H1 (cell line): ENCODE results near the gene AAR2. TPM values are rescaled to one million over a fixed set of nuclear protein-coding genes. Genes with fewer than 3 reads are reported as not detected.

ENCODE experiments used
- CTCF ChIA-PET: fragments of 300-600 bp; sonication (Branson Sonifier 250); formaldehyde crosslinking; loops from one replicate; lab custom pipeline; 2021; ENCODE audit not compliant: partially characterized antibody; lab: Charles Lee
- POLR2A ChIA-PET: fragments of 300-600 bp; sonication (Branson Sonifier 250); formaldehyde crosslinking; loops from one replicate; lab custom pipeline; 2021; ENCODE audit warnings: inconsistent platforms; ENCODE audit not compliant: partially characterized antibody; lab: Charles Lee
- DNase-seq, 2 experiments: peaks; one replicate each; pipeline versions ENCODE4 v3.0.0 to v3.0.0-alpha.2; 2010 to 2022; ENCODE audit warnings: low spot score in 2 of 2, low read depth in 1 of 2, mixed read lengths in 1 of 2
- FAIRE-seq: peaks from 2 replicates; lab custom pipeline; 2011; peaks lifted over from hg19 to GRCh38; lab: Jason Lieb, UNC
- H2AFZ ChIP-seq: 2 replicates; pipeline ENCODE4 v1.8.1; 2012; ENCODE audit warnings: low read length, inconsistent platforms
- H2AK5ac ChIP-seq: 2 replicates; pipeline ENCODE4 v1.6.1; 2013; ENCODE audit warnings: low read depth, low read length
- H2BK120ac ChIP-seq: replicated peaks from 2 replicates; pipeline ENCODE3; 2013; ENCODE audit warnings: low read depth, low read length, inconsistent platforms
- H2BK12ac ChIP-seq: 2 replicates; pipeline ENCODE4 v1.6.1; 2013; ENCODE audit warnings: low read depth, low read length
- H2BK15ac ChIP-seq: 2 replicates; pipeline ENCODE4 v1.6.1; 2013; ENCODE audit warnings: low read length
- H2BK20ac ChIP-seq: 2 replicates; pipeline ENCODE4 v1.6.1; 2013; ENCODE audit warnings: low read length
- H2BK5ac ChIP-seq: 2 replicates; pipeline ENCODE4 v1.6.1; 2013; ENCODE audit warnings: low read depth, low read length
- H3K14ac ChIP-seq: 2 replicates; pipeline ENCODE4 v1.6.1; 2013; ENCODE audit warnings: inconsistent platforms; ENCODE audit not compliant: insufficient read length
- H3K18ac ChIP-seq: 2 replicates; pipeline ENCODE4 v1.6.1; 2013; ENCODE audit warnings: low read length; ENCODE audit errors: extremely low read depth
- H3K23ac ChIP-seq: 2 replicates; pipeline ENCODE4 v1.6.1; 2013; ENCODE audit warnings: inconsistent platforms; ENCODE audit not compliant: insufficient read length
- H3K23me2 ChIP-seq: 2 replicates; pipeline ENCODE4 v1.6.1; 2013; ENCODE audit warnings: low read depth, low read length
- H3K27ac ChIP-seq: 2 replicates; pipeline ENCODE4 v1.6.1; 2011; ENCODE audit warnings: low read depth, low read length, inconsistent platforms
- H3K27me3 ChIP-seq, 4 experiments: replicated peaks in 1 of 4; 1 replicate in 1 of 4; 2 replicates in 3 of 4; pipeline versions ENCODE4 v1.6.1 to v1.8.1; 2011 to 2013; ENCODE audit warnings: low read length in 3 of 4, mild to moderate bottlenecking in 3 of 4, inconsistent platforms in 2 of 4, mixed read lengths in 2 of 4, moderate library complexity in 1 of 4; ENCODE audit not compliant: control insufficient read depth in 3 of 4, insufficient read depth in 3 of 4; ENCODE audit errors: extremely low read depth in 1 of 4
- H3K36me3 ChIP-seq, 4 experiments: 2 replicates each; pipeline versions ENCODE4 v1.6.1 to v1.8.1; 2011 to 2013; ENCODE audit warnings: mild to moderate bottlenecking in 4 of 4, low read length in 3 of 4, moderate library complexity in 2 of 4, control low read depth in 1 of 4, inconsistent platforms in 1 of 4; ENCODE audit not compliant: insufficient read depth in 4 of 4, control insufficient read depth in 2 of 4
- H3K4ac ChIP-seq: replicated peaks from 2 replicates; pipeline ENCODE3; 2013; ENCODE audit warnings: low read length, low read depth, mixed read lengths, inconsistent platforms; ENCODE audit not compliant: insufficient read length
- H3K4me1 ChIP-seq, 4 experiments: replicated peaks in 1 of 4; 1 replicate in 1 of 4; 2 replicates in 3 of 4; pipeline versions ENCODE4 v1.6.1 to v1.8.1; 2011 to 2013; ENCODE audit warnings: low read length in 3 of 4, inconsistent platforms in 2 of 4, mixed read lengths in 1 of 4; ENCODE audit not compliant: insufficient read depth in 4 of 4, control insufficient read depth in 3 of 4
- H3K4me2 ChIP-seq, 2 experiments: 2 replicates each; pipeline versions ENCODE4 v1.6.1 to v1.8.1; 2011 to 2013; ENCODE audit warnings: low read depth in 2 of 2, low read length in 2 of 2, control low read depth in 1 of 2, inconsistent platforms in 1 of 2, mild to moderate bottlenecking in 1 of 2; ENCODE audit not compliant: insufficient read depth in 1 of 2
- H3K4me3 ChIP-seq, 4 experiments: fragments of 200-600, 300-600 bp in 1 of 4; sonication (generic), shearing (Covaris generic), sonication (Bioruptor Twin) in 1 of 4; 2 replicates each; pipeline versions ENCODE4 v1.5.1 to v1.8.1; 2011 to 2016; ENCODE audit warnings: low read length in 4 of 4, low read depth in 3 of 4, control low read depth in 2 of 4, inconsistent platforms in 2 of 4, mild to moderate bottlenecking in 2 of 4, mixed read lengths in 1 of 4, moderate library complexity in 1 of 4; ENCODE audit not compliant: insufficient read depth in 2 of 4; ENCODE audit errors: extremely low read depth in 1 of 4
- H3K56ac ChIP-seq: replicated peaks from 2 replicates; pipeline ENCODE3; 2013; ENCODE audit warnings: low read depth, mild to moderate bottlenecking, mixed read lengths, low read length, inconsistent platforms; ENCODE audit not compliant: insufficient read length
- H3K79me1 ChIP-seq: 2 replicates; pipeline ENCODE4 v1.6.1; 2013; ENCODE audit warnings: low read depth, low read length, control low read depth
- H3K79me2 ChIP-seq, 2 experiments: 2 replicates each; pipeline versions ENCODE4 v1.6.1 to v1.8.1; 2012 to 2013; ENCODE audit warnings: low read length in 2 of 2, mild to moderate bottlenecking in 2 of 2, inconsistent platforms in 1 of 2; ENCODE audit not compliant: insufficient read depth in 2 of 2, control insufficient read depth in 1 of 2
- H3K9ac ChIP-seq, 4 experiments: replicated peaks in 1 of 4; 1 replicate in 1 of 4; 2 replicates in 3 of 4; pipeline versions ENCODE4 v1.6.1 to v1.8.1; 2011 to 2013; ENCODE audit warnings: low read depth in 3 of 4, low read length in 3 of 4, control low read depth in 2 of 4, mild to moderate bottlenecking in 2 of 4, moderate library complexity in 2 of 4, inconsistent platforms in 1 of 4; ENCODE audit errors: extremely low read depth in 1 of 4
- H3K9me3 ChIP-seq, 2 experiments: 2 replicates each; pipeline versions ENCODE4 v1.6.1 to v1.8.1; 2012 to 2013; ENCODE audit warnings: mild to moderate bottlenecking in 2 of 2, moderate library complexity in 2 of 2, control low read depth in 1 of 2, inconsistent platforms in 1 of 2, low read depth in 1 of 2, low read length in 1 of 2, mixed read lengths in 1 of 2; ENCODE audit not compliant: insufficient read depth in 2 of 2
- H4K20me1 ChIP-seq, 2 experiments: replicated peaks in 1 of 2; 2 replicates each; pipeline versions ENCODE3 to v1.8.1; 2011 to 2013; ENCODE audit warnings: inconsistent platforms in 2 of 2, low read length in 2 of 2, mild to moderate bottlenecking in 1 of 2; ENCODE audit not compliant: insufficient read depth in 2 of 2, control insufficient read depth in 1 of 2
- H4K5ac ChIP-seq: 2 replicates; pipeline ENCODE4 v1.6.1; 2013; ENCODE audit warnings: low read length, low read depth, mixed read lengths, inconsistent platforms; ENCODE audit not compliant: insufficient read length
- H4K8ac ChIP-seq: 2 replicates; pipeline ENCODE4 v1.8.0; 2013; ENCODE audit warnings: mild to moderate bottlenecking, moderate library complexity, low read length, inconsistent platforms; ENCODE audit not compliant: insufficient read depth; ENCODE audit errors: extremely low read depth
- H4K91ac ChIP-seq: replicated peaks from 2 replicates; pipeline ENCODE3; 2013; ENCODE audit warnings: low read length, mixed read lengths, inconsistent platforms; ENCODE audit not compliant: insufficient read length
- ASH2L ChIP-seq: fragments of 200-600, 300-600 bp; sonication (generic); IDR thresholded peaks from one replicate; pipeline ENCODE4 v1.7.1; 2017; ENCODE audit warnings: low read length
- BRCA1 ChIP-seq: IDR thresholded peaks from 2 replicates; pipeline ENCODE4 v1.6.1; 2012; ENCODE audit warnings: low read depth, low read length, improper control_type of control experiment
- CBX5 ChIP-seq: fragments of 300-800, 300-1000 bp; sonication (generic); IDR thresholded peaks from 2 replicates; pipeline ENCODE4 v1.7.1; 2016; ENCODE audit warnings: antibody characterized with exemption, low read length, low read depth
- CBX8 ChIP-seq: fragments of 300-800, 300-1000 bp; sonication (generic); IDR thresholded peaks from 2 replicates; pipeline ENCODE4 v1.7.1; 2016; ENCODE audit warnings: low read depth, low read length, borderline replicate concordance
- CHD1 ChIP-seq: IDR thresholded peaks from 2 replicates; pipeline ENCODE4 v1.6.1; 2012; ENCODE audit warnings: low read depth, low read length, improper control_type of control experiment
- CHD2 ChIP-seq: IDR thresholded peaks from 2 replicates; pipeline ENCODE4 v1.6.1; 2012; ENCODE audit warnings: low read length, improper control_type of control experiment
- EZH2 ChIP-seq: fragments of 200-600 bp; sonication (generic); IDR thresholded peaks from 2 replicates; pipeline ENCODE4 v1.7.1; 2012; ENCODE audit warnings: low read depth, mild to moderate bottlenecking, moderate library complexity, low read length, inconsistent platforms; ENCODE audit not compliant: severe bottlenecking
- GTF2F1 ChIP-seq: IDR thresholded peaks from 2 replicates; pipeline ENCODE4 v1.6.1; 2012; ENCODE audit warnings: low read depth, low read length, improper control_type of control experiment, borderline replicate concordance
- HDAC2 ChIP-seq, 2 experiments: fragments of 300-600 bp in 1 of 2; sonication (generic) in 1 of 2; IDR thresholded peaks; 2 replicates each; pipeline ENCODE4 v1.6.1; 2011 to 2012; ENCODE audit warnings: low read depth in 2 of 2, low read length in 2 of 2, mild to moderate bottlenecking in 2 of 2, moderate library complexity in 2 of 2, borderline replicate concordance in 1 of 2, inconsistent platforms in 1 of 2
- JUND ChIP-seq: IDR thresholded peaks from 2 replicates; pipeline ENCODE4 v1.6.1; 2011; ENCODE audit warnings: mild to moderate bottlenecking, improper control_type of control experiment, low read length
- KDM4A ChIP-seq: IDR thresholded peaks from one replicate; pipeline ENCODE4 v1.7.1; 2012; ENCODE audit warnings: low read depth, mild to moderate bottlenecking, moderate library complexity, low read length, inconsistent platforms; ENCODE audit not compliant: severe bottlenecking
- NRF1 ChIP-seq: IDR thresholded peaks from 2 replicates; pipeline ENCODE4 v1.6.1; 2011; ENCODE audit warnings: mild to moderate bottlenecking, low read depth, low read length, improper control_type of control experiment
- PHF8 ChIP-seq: fragments of 200-600 bp; sonication (generic); conservative IDR thresholded peaks from 2 replicates; pipeline ENCODE4 v1.7.1; 2012; ENCODE audit warnings: low read depth, mild to moderate bottlenecking, inconsistent platforms, low read length, moderate library complexity
- POLR2A ChIP-seq, 2 experiments: IDR thresholded peaks; 1 replicate in 1 of 2; 2 replicates in 1 of 2; pipeline ENCODE4 v1.6.1; 2011; ENCODE audit warnings: low read depth in 2 of 2, low read length in 2 of 2, mild to moderate bottlenecking in 2 of 2; ENCODE audit errors: control extremely low read depth in 1 of 2
- SP2 ChIP-seq: IDR thresholded peaks from 2 replicates; pipeline ENCODE4 v1.6.1; 2012; ENCODE audit warnings: mild to moderate bottlenecking, low read length, inconsistent platforms
- TBP ChIP-seq: IDR thresholded peaks from 2 replicates; pipeline ENCODE4 v1.6.1; 2011; ENCODE audit warnings: low read depth, low read length, improper control_type of control experiment
- WGBS, 2 experiments: shearing (Covaris generic) in 1 of 2; methylation state at CpG; one replicate each; pipeline versions ENCODE4 v1.1.6 to v1.1.7; 2013 to 2015; ENCODE audit warnings: low lambda C conversion rate in 2 of 2, mixed read lengths in 2 of 2, inconsistent platforms in 1 of 2, low coverage in 1 of 2, missing lambda C conversion rate in 1 of 2; ENCODE audit not compliant: insufficient replicate concordance in 2 of 2, insufficient coverage in 1 of 2, insufficient read length in 1 of 2; ENCODE audit errors: extremely low coverage in 1 of 2, missing lambda C conversion rate in 1 of 2; 5-methylcytosine and 5-hydroxymethylcytosine counted together
- polyA plus RNA-seq, 7 experiments: library from polyadenylated mRNA; depleted of rRNA in 3 of 7; stranded (reverse) in 5 of 7; unstranded in 2 of 7; fragments of >200 nt in 5 of 7; fragments of 200-250 nt in 2 of 7; gene quantifications; 1 replicate in 5 of 7; 2 replicates in 1 of 7; 4 replicates in 1 of 7; pipeline versions ENCODE4 v1.2.1 to v1.2.3, GENCODE V29; 2011 to 2013; ENCODE audit warnings: missing spikeins in 2 of 7, mixed read lengths in 2 of 7
- total RNA-seq: library from RNA; stranded (reverse); fragmentation: NEBNext Ultra II Directional; extraction: Animal tissue kit (Norgen Biotek cat#: 25700); gene quantifications from 2 replicates; pipeline ENCODE4 v1.2.1, GENCODE V29; 2021

Gene AAR2
- total and polyA plus RNA-seq, 2 of the 8 experiments (the other 6 are each of a cell fraction or from before 2014, with no cell fraction given) = 25.5 to 36.1 TPM

GRCh38 chr20:36275011-36275410 lies 38.7 kb downstream of the AAR2 start:
- CTCF ChIA-PET = interaction anchor here (0.5 to 6.9 kb wide), 10 partner anchors 20 to 164 kb away, joined by 3 to 54 read pairs (median 4); no protein-coding TSS in a partner anchor
- 85% methylated on average over 5 of the region's 5 CpGs; no CpG with 5 or more reads in 1 of the 2 experiments for WGBS, 2 experiments
- Histone ChIP-seq H2BK15ac (no peak overlapping the region), H3K23me2 (no peaks in the 10 kb centered on the region), H2BK120ac (no peak overlapping the region), H4K91ac (no peak overlapping the region), H3K9ac (no peak overlapping the region), H3K4me1 (no peaks in the 10 kb centered on the region; a peak in 2 of 7 replicates), H3K56ac (no peak overlapping the region), H3K14ac (no peak overlapping the region), H4K8ac (no peak overlapping the region), H3K18ac (no peak overlapping the region), H3K36me3 (no peaks in the 10 kb centered on the region), H3K79me1 (no peaks in the 10 kb centered on the region), H2BK20ac (no peak overlapping the region), H4K5ac (no peak overlapping the region), H2BK5ac (no peak overlapping the region), H3K4me2 (no peak overlapping the region), H3K23ac (no peak overlapping the region), H3K27ac (no peak overlapping the region), H3K27me3 (no peaks in the 10 kb centered on the region), H2BK12ac (no peak overlapping the region), H3K4ac (no peak overlapping the region), H2AFZ (no peak overlapping the region), H3K9me3 (no peaks in the 10 kb centered on the region), H3K4me3 (no peak overlapping the region), H2AK5ac (no peak overlapping the region), H4K20me1 (peaks cover 0 to 3% of the 10 kb centered on the region in 2 experiments), H3K79me2 (no peaks in the 10 kb centered on the region)
- FAIRE-seq (no peak), DNase-seq (no peak)
- POLR2A ChIA-PET = interaction anchor here (0.7 kb wide), 1 partner anchor 33 kb away, joined by 4 read pairs; no protein-coding TSS in a partner anchor
- TF ChIP-seq CBX5 (no peak), CHD2 (no peak), BRCA1 (no peak), CBX8 (no peak), JUND (no peak), POLR2A (IDR thresholded peaks at IDR 0.05; ENCODE audit: control extremely low read depth in 1 of 2, low read depth in 2 of 2, low read length in 2 of 2) (no peak), SP2 (no peak), KDM4A (no peak), GTF2F1 (no peak), ASH2L (no peak), EZH2 (no peak), TBP (no peak), CHD1 (no peak), NRF1 (no peak), HDAC2 (IDR thresholded peaks at IDR 0.05; ENCODE audit: borderline replicate concordance in 1 of 2, low read depth in 2 of 2, low read length in 2 of 2) (no peak), PHF8 (no peak)
